ENCODE measurements around the gene RELN. TPM values are rescaled to one million over a fixed set of nuclear protein-coding genes. Genes with fewer than 3 reads are reported as not detected.
A peak's percentile ranks its signal among the peaks of the same experiment; 100 is the strongest.

The RELN gene
- total and polyA plus RNA-seq, 2 of the 13 experiments (the other 11 are each of a cell fraction or from before 2014, with no cell fraction given): 315 to 332 TPM

GRCh38 chr7:104024632-104025031 lies 35.2 kb upstream of the RELN start:
- ATAC-seq (peak; percentile 41; the same call in 1 of the 3 replicates), DNase-seq (ENCODE audit: low spot score) (peak; percentile 56), FAIRE-seq (no peak)
- no peak overlapping the region for H2AFZ ChIP-seq (ENCODE audit: low read length)
- ChIA-PET CTCF (ENCODE audit: low intra/inter-chr PET ratio, low total read pairs) (no interaction called here), POLR2A (interaction anchor here (1.0 to 2.6 kb wide), 5 partner anchors 14 to 42 kb away, joined by 3 to 13 read pairs (median 9); no protein-coding TSS in a partner anchor)
- in situ Hi-C loops (cut with HindIII; ENCODE audit: extremely low pct_ligation_motif_present, low pct_unique_long_range_greater_than_20kb) (no loop called here), intact Hi-C loops (cut with micrococcal nuclease; ENCODE audit: unreplicated experiment) (no loop called here)
- WGBS (ENCODE audit: low lambda C conversion rate): 42% methylated on average over 2 of the region's 2 CpGs
- peaks cover 64% of the 10 kb centered on the region for H3K4me1 ChIP-seq (ENCODE audit: insufficient read depth, low read length)
- no peak overlapping the region for H3K27ac ChIP-seq (ENCODE audit: extremely low read length, insufficient read depth, low read length)
- H3K4me2 ChIP-seq (ENCODE audit: low read depth, low read length): no peak overlapping the region
- H4K20me1 ChIP-seq (ENCODE audit: insufficient read depth, low read length): no peaks in the 10 kb centered on the region
- no peak overlapping the region for H3K4me3 ChIP-seq (replicated peaks in 1 of 3; ENCODE audit: insufficient read depth in 1 of 3, low read depth in 2 of 3, low read length in 3 of 3)
- H3K9ac ChIP-seq (ENCODE audit: insufficient read depth, low read depth, low read length): no peak overlapping the region
- no TSS peak for BruUV-seq (replicated peaks)
- no peaks in the 10 kb centered on the region for H3K36me3 ChIP-seq (replicated peaks in 1 of 2; ENCODE audit: control insufficient read depth in 1 of 2, insufficient read depth in 2 of 2, low read length in 2 of 2)
- no peaks in the 10 kb centered on the region for H3K9me3 ChIP-seq (ENCODE audit: low read length)
- no peaks in the 10 kb centered on the region for H3K27me3 ChIP-seq (ENCODE audit: control insufficient read depth in 1 of 2, insufficient read depth in 2 of 2, low read length in 2 of 2)
- H3K79me2 ChIP-seq (ENCODE audit: insufficient read depth, low read length): no peaks in the 10 kb centered on the region
- TF ChIP-seq, protein P1, sequence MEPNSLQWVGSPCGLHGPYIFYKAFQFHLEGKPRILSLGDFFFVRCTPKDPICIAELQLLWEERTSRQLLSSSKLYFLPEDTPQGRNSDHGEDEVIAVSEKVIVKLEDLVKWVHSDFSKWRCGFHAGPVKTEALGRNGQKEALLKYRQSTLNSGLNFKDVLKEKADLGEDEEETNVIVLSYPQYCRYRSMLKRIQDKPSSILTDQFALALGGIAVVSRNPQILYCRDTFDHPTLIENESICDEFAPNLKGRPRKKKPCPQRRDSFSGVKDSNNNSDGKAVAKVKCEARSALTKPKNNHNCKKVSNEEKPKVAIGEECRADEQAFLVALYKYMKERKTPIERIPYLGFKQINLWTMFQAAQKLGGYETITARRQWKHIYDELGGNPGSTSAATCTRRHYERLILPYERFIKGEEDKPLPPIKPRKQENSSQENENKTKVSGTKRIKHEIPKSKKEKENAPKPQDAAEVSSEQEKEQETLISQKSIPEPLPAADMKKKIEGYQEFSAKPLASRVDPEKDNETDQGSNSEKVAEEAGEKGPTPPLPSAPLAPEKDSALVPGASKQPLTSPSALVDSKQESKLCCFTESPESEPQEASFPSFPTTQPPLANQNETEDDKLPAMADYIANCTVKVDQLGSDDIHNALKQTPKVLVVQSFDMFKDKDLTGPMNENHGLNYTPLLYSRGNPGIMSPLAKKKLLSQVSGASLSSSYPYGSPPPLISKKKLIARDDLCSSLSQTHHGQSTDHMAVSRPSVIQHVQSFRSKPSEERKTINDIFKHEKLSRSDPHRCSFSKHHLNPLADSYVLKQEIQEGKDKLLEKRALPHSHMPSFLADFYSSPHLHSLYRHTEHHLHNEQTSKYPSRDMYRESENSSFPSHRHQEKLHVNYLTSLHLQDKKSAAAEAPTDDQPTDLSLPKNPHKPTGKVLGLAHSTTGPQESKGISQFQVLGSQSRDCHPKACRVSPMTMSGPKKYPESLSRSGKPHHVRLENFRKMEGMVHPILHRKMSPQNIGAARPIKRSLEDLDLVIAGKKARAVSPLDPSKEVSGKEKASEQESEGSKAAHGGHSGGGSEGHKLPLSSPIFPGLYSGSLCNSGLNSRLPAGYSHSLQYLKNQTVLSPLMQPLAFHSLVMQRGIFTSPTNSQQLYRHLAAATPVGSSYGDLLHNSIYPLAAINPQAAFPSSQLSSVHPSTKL (CRISPR knock-in tag; IDR thresholded peaks at IDR 0.05): peak; percentile 91
- no peak for TF ChIP-seq ZSCAN9 (CRISPR knock-in tag; IDR thresholded peaks at IDR 0.05; ENCODE audit: borderline replicate concordance)
- peak; percentile 70; the same call in 1 of the 2 replicates for TF ChIP-seq RXRB (CRISPR knock-in tag; IDR thresholded peaks at IDR 0.05; ENCODE audit: borderline replicate concordance)
- no peak for TF ChIP-seq SOX6 (IDR thresholded peaks at IDR 0.05)
- peak; percentile 52; the same call in 1 of the 2 replicates for TF ChIP-seq SOX6 (CRISPR knock-in tag; IDR thresholded peaks at IDR 0.05)
- peak; percentile 52; the same call in 1 of the 2 replicates for TF ChIP-seq FOXK1 (CRISPR knock-in tag; IDR thresholded peaks at IDR 0.05; ENCODE audit: borderline replicate concordance, low read depth)
- TF ChIP-seq GPN1 (CRISPR knock-in tag; IDR thresholded peaks at IDR 0.05; ENCODE audit: borderline replicate concordance): no peak
- TF ChIP-seq EP300 (IDR thresholded peaks at IDR 0.05; ENCODE audit: low read depth in 2 of 2, low read length in 2 of 2): peak in 1 of 2 experiments; percentile 32; a peak in 1 of 4 replicates
- TF ChIP-seq EP300 (CRISPR knock-in tag; IDR thresholded peaks at IDR 0.05; ENCODE audit: borderline replicate concordance): no peak
- TF ChIP-seq CC2D1A (CRISPR knock-in tag; IDR thresholded peaks at IDR 0.05): no peak
- peak; percentile 79; the same call in 1 of the 2 replicates for TF ChIP-seq HMG20A (CRISPR knock-in tag; IDR thresholded peaks at IDR 0.05; ENCODE audit: borderline replicate concordance)
- no peak for TF ChIP-seq ELF4 (CRISPR knock-in tag; IDR thresholded peaks at IDR 0.05; ENCODE audit: borderline replicate concordance)
- 0 out of 2 replicates have a peak, but pooled peaks have one; percentile 23 for TF ChIP-seq HHEX (CRISPR knock-in tag; IDR thresholded peaks at IDR 0.05)
- TF ChIP-seq ZNF644 (CRISPR knock-in tag; IDR thresholded peaks at IDR 0.05; ENCODE audit: low read depth): 0 out of 2 replicates have a peak, but pooled peaks have one; percentile 53
- no peak for TF ChIP-seq PAF1 (CRISPR knock-in tag; IDR thresholded peaks at IDR 0.05)
- no peak for TF ChIP-seq ZBTB7B (CRISPR knock-in tag; IDR thresholded peaks at IDR 0.05)
- TF ChIP-seq RARA (CRISPR knock-in tag; IDR thresholded peaks at IDR 0.05): peak; percentile 86
- TF ChIP-seq ISL2 (CRISPR knock-in tag; IDR thresholded peaks at IDR 0.05): peak; percentile 41; the same call in 1 of the 2 replicates
- TF ChIP-seq NCOA2 (CRISPR knock-in tag; IDR thresholded peaks at IDR 0.05): peak; percentile 33; the same call in 1 of the 2 replicates
- peak; percentile 71 for TF ChIP-seq POGZ (CRISPR knock-in tag; IDR thresholded peaks at IDR 0.05)
- TF ChIP-seq, protein P2, sequence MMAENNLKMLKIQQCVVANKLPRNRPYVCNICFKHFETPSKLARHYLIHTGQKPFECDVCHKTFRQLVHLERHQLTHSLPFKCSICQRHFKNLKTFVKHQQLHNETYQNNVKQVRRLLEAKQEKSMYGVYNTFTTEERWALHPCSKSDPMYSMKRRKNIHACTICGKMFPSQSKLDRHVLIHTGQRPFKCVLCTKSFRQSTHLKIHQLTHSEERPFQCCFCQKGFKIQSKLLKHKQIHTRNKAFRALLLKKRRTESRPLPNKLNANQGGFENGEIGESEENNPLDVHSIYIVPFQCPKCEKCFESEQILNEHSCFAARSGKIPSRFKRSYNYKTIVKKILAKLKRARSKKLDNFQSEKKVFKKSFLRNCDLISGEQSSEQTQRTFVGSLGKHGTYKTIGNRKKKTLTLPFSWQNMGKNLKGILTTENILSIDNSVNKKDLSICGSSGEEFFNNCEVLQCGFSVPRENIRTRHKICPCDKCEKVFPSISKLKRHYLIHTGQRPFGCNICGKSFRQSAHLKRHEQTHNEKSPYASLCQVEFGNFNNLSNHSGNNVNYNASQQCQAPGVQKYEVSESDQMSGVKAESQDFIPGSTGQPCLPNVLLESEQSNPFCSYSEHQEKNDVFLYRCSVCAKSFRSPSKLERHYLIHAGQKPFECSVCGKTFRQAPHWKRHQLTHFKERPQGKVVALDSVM (CRISPR knock-in tag; IDR thresholded peaks at IDR 0.05): 0 out of 2 replicates have a peak, but pooled peaks have one; percentile 26
- TF ChIP-seq MIXL1 (CRISPR knock-in tag; IDR thresholded peaks at IDR 0.05): 0 out of 2 replicates have a peak, but pooled peaks have one; percentile 15
- no peak for TF ChIP-seq FOXP1 (IDR thresholded peaks at IDR 0.05)
- 0 out of 2 replicates have a peak, but pooled peaks have one; percentile 25 for TF ChIP-seq FOXP1 (CRISPR knock-in tag; IDR thresholded peaks at IDR 0.05)
